HG03378 (cell line): Measurements from ENCODE around the gene ADGRB2.

Experiments
- ATAC-seq: cut with Tn5 transposase; IDR thresholded peaks from one replicate; pipeline ENCODE4 v1.9.1; 2021; ENCODE audit warnings: mild to moderate bottlenecking, moderate library complexity; ENCODE audit not compliant: unreplicated experiment

The ADGRB2 gene

GRCh38 chr1:31795801-31796621, 31.9 kb upstream of the ADGRB2 start:
- ATAC-seq: no peak

DNA sequence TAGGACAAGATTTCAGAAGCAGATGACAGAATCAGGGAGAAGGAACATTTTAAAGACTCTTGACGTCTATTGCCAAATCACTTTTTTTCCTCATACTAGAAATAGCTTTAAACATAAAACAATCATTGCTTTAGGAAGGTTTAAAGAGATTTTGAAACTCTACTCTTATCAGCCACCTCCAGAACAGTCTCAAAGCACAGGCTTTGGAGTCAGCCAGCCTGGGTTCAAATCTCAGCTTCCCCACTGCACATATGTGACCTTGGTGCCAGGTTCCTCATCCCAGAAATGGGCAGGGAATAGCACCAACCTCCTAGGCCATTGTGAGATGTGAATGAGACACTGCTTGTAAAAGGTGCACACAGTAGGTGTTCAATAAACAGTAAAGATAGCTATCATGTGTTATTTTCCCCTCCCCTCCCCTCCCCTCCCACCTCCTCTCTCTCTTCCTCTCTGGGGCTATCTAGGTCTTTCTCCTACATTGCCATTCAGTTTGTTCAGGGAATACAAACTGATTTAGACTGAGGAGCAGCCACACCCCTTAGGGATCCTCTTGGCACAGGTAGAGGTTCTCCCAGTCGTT, 31.0 kb upstream of the ADGRB2 start:
- no peak for ATAC-seq

DNA sequence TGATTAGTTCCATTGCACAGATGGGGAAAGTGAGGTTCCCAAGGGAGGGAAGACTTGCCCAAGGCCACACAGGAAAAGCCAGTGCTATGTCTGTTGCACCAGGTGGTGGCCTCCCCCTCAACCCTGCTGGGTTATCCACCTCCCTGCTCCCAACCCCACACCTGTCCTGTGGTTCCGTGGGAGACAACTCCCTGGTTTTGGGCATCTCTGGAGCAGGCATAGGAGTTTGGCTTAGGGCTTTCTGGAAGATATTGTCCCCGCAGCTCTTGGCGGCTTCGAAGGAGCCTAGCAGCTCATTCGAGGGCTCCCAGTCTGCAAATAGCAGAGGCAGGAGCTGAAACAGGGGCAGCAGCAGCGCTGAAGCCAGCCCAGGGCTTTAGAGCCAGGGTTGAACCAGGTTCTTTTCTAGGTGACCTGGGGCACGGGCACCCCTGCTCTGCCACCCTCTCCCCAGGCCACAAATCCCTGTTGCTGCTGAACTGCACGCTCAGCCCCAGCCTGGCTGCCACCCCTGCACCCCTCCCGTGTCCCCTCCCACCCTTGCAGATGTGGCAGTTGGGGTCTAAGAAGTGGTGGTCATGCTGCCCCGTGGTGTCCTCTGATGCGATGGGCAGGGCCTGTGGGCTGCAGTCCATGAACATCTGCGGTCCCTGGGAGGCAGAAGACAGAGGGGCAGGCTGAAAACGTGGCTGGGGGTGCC, 29.6 kb upstream of the ADGRB2 start:
- no peak for ATAC-seq

DNA sequence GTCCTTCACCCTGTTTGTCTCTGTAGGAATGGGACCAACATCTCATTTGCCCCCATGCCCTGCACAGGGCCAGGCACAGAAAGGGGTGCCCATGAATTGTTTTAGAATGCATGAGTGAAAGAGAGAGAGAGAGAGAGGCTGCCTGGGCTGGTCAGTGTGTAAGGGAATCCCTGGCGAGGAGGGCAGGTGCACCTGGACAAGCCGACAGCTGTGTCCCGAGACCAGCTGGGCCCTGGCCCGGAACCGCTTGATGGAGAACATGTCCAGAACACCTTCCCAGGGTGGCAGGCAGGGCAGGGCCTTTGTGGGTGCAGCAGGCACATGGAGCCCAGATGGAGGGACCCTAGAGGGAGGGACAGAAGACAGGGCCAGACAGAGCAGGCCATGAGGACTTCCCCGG, 28.9 kb upstream of the ADGRB2 start:
- ATAC-seq: no peak

GRCh38 chr1:31792541-31792940, 28.4 kb upstream of the ADGRB2 start:
- ATAC-seq: no peak

DNA sequence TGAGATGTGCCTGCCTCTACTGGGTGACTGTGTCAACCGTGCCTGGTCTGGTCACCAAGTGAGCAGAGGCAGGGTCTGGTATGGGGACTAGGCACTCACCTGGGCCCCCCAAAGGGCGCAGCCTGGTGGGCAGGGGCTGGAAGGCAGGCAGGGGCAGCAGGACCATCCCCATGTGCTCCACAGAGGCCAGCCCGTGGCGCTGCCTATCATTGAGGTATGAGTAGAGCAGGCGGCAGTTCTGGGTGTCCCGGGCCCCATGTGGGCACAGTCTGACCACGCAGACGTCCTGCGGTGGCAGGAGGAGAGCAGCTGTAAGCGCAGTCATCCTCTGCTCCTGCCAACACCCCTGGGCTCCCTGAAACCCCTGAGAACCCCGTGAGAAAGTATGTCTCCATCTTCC, 28.0 kb upstream of the ADGRB2 start:
- no peak for ATAC-seq

GRCh38 chr1:31791131-31791858, 27.2 kb upstream of the ADGRB2 start:
- no peak for ATAC-seq

- no peak for ATAC-seq
Measured at GRCh38 chr1:31790641-31791091, 26.5 kb upstream of the ADGRB2 start.

DNA sequence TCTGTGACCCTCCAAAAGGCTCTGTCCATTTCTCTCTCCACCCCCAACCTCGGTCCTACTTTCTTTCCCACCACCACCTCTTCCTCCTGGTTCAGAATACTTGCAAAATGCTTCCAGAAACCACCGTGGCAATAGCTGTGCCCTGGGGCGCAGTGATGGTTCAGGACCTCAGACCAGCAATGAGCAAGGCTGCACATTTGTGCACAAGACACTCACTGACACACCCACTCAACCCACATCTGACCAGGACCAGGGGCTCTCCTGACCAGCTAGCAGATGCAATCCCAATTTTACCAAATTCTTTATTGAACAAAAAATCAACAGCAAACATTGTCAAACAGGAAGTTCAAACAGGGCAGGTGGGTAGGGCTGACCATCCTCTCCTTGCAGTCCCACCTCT, 26.0 kb upstream of the ADGRB2 start:
- no peak for ATAC-seq

- no peak for ATAC-seq
Measured at GRCh38 chr1:31789259-31790065, 25.3 kb upstream of the ADGRB2 start.

- no peak for ATAC-seq
Measured at GRCh38 chr1:31788825-31789256, 24.7 kb upstream of the ADGRB2 start.

DNA sequence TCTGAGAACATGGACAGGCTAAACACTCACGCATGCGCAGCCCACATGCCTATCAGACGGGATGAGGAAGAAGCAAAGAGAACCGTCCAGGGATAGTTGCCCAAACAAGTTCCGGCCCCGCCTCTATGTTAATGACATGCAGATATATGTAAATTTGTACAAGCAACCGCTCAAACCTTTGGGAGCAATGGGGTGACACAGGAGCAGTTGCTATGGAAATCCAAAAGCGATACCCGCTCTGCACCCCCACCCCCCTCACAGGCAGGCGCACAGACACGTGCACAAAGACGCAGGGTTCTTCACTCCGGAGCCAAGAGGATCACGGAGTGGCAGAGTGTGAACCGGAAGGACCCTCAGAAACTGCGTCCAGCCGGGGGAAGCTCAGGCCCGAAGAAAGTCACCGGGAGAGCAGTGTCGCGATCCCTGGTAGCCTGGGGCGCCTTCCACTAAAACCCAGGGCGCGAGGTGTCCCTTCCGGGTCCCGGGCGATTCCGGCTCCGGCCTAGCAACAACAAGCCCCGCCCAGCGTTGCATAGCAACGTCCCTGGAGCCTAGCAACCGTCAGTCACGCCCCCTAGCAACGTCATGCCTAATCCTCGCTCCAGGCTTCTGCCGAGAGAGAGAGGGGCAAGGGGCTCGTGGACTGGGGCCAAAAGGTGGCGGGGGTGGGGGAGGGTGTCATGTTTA, 24.1 kb upstream of the ADGRB2 start:
- ATAC-seq: no peak

- ATAC-seq: no peak
Measured at GRCh38 chr1:31787786-31788137, 23.6 kb upstream of the ADGRB2 start.

- ATAC-seq: no peak
Measured at GRCh38 chr1:31787261-31787660, 23.1 kb upstream of the ADGRB2 start.

GRCh38 chr1:31786366-31787060, 22.4 kb upstream of the ADGRB2 start:
- no peak for ATAC-seq

- no peak for ATAC-seq
Measured at GRCh38 chr1:31785947-31786290, 21.8 kb upstream of the ADGRB2 start.

- ATAC-seq: no peak
Measured at GRCh38 chr1:31785020-31785946, 21.1 kb upstream of the ADGRB2 start.

- ATAC-seq: no peak
Measured at GRCh38 chr1:31784356-31785019, 20.3 kb upstream of the ADGRB2 start.
